K562 (cell line): ENCODE measurements around the gene NMNAT1. TPM values are rescaled to one million over a fixed set of nuclear protein-coding genes. Genes with fewer than 3 reads are reported as not detected.

Experiments used
- ATAC-seq: fragments of 200-7000 bp; cut with Tn5 transposase; 3 replicates; pipeline ENCODE4 v1.9.1; 2020; ENCODE audit warnings: moderate library complexity
- BruUV-seq: library from RNA; stranded (reverse); fragments of 400-500 nt; replicated peaks from 2 replicates; lab custom pipeline; 2021; lab: Mats Ljungman, UMichigan
- CTCF ChIA-PET: fragments of 300-600 bp; formaldehyde crosslinking; extraction: SDS; loops from one replicate; lab custom pipeline; 2021; ENCODE audit warnings: low intra/inter-chr PET ratio; lab: Yijun Ruan, JAX
- POLR2A ChIA-PET: fragments of 300-600, 350-650 bp; sonication (Branson Sonifier 250); formaldehyde crosslinking; extraction: SDS; loops from one replicate; lab custom pipeline; 2021; ENCODE audit warnings: antibody characterized with exemption, inconsistent platforms; lab: Yijun Ruan, JAX
- DNase-seq, 4 experiments: peaks; one replicate each; pipeline versions ENCODE4 v3.0.0 to v3.0.0-alpha.2; 2011 to 2018; ENCODE audit warnings: low spot score in 3 of 4, mixed read lengths in 3 of 4; ENCODE audit errors: extremely low read depth in 1 of 4
- FAIRE-seq: peaks from 2 replicates; lab custom pipeline; 2011; peaks lifted over from hg19 to GRCh38; lab: Jason Lieb, UNC
- H2AFZ ChIP-seq: 2 replicates; pipeline ENCODE4 v1.6.0; 2011; ENCODE audit warnings: low read depth, low read length, control low read depth, inconsistent platforms
- H3K27ac ChIP-seq: fragments of 200-600 bp; 3 replicates; pipeline ENCODE4 v1.8.0; 2011; ENCODE audit warnings: low read depth, mild to moderate bottlenecking, control low read depth, inconsistent platforms, low read length, moderate library complexity, mixed read lengths; ENCODE audit errors: extremely low read depth
- H3K27me3 ChIP-seq, 2 experiments: fragments of 300-600 bp in 1 of 2; 2 replicates in 1 of 2; 3 replicates in 1 of 2; pipeline versions ENCODE4 v1.6.0 to v1.8.0; 2011; ENCODE audit warnings: inconsistent platforms in 2 of 2, low read length in 2 of 2, mild to moderate bottlenecking in 1 of 2, mixed read lengths in 1 of 2, moderate library complexity in 1 of 2; ENCODE audit not compliant: control insufficient read depth in 2 of 2, insufficient read depth in 2 of 2
- H3K36me3 ChIP-seq: fragments of 300-600 bp; 3 replicates; pipeline ENCODE4 v1.8.0; 2011; ENCODE audit warnings: mild to moderate bottlenecking, low read length, inconsistent platforms; ENCODE audit not compliant: control insufficient read depth, insufficient read depth
- H3K4me1 ChIP-seq, 2 experiments: fragments of 200-600 bp in 1 of 2; replicated peaks in 1 of 2; 2 replicates in 1 of 2; 3 replicates in 1 of 2; pipeline versions ENCODE4 v1.5.1 to v1.8.0; 2011; ENCODE audit warnings: inconsistent platforms in 2 of 2, low read length in 2 of 2, mild to moderate bottlenecking in 1 of 2, mixed read lengths in 1 of 2, moderate library complexity in 1 of 2; ENCODE audit not compliant: control insufficient read depth in 2 of 2, insufficient read depth in 2 of 2
- H3K4me2 ChIP-seq: 2 replicates; pipeline ENCODE4 v1.6.1; 2011; ENCODE audit warnings: low read length, control low read depth, inconsistent platforms, mixed read lengths; ENCODE audit not compliant: insufficient read depth
- H3K4me3 ChIP-seq: fragments of 200-600 bp; sonication (generic), shearing (Covaris generic); 2 replicates; pipeline ENCODE4 v1.5.1; 2016; ENCODE audit warnings: control low read depth, inconsistent platforms
- H3K79me2 ChIP-seq: fragments of 200-600 bp; 3 replicates; pipeline ENCODE4 v1.8.0; 2011; ENCODE audit warnings: low read length, inconsistent platforms; ENCODE audit not compliant: control insufficient read depth, insufficient read depth
- H3K9ac ChIP-seq, 2 experiments: 2 replicates each; pipeline versions ENCODE4 v1.6.0 to v1.6.1; 2011; ENCODE audit warnings: low read depth in 2 of 2, low read length in 2 of 2, control low read depth in 1 of 2, inconsistent platforms in 1 of 2, mild to moderate bottlenecking in 1 of 2, mixed read lengths in 1 of 2; ENCODE audit not compliant: insufficient read depth in 1 of 2
- H3K9me1 ChIP-seq: one replicate; pipeline ENCODE4 v1.6.0; 2011; ENCODE audit warnings: inconsistent platforms, mild to moderate bottlenecking, low read length, moderate library complexity; ENCODE audit not compliant: control insufficient read depth, insufficient read depth
- H3K9me3 ChIP-seq: replicated peaks from 2 replicates; pipeline ENCODE4 v1.5.1; 2011; ENCODE audit warnings: low read depth, low read length, inconsistent platforms; ENCODE audit not compliant: control insufficient read depth, insufficient read depth
- H4K20me1 ChIP-seq: replicated peaks from 2 replicates; pipeline ENCODE4 v1.6.1; 2011; ENCODE audit warnings: low read length, inconsistent platforms, mixed read lengths; ENCODE audit not compliant: control insufficient read depth, insufficient read depth
- GABPB2 ChIP-seq: fragments of 250-450 bp; sonication (Bioruptor Pico); conservative IDR thresholded peaks from 2 replicates; pipeline ENCODE4 v1.5.1; 2021; ENCODE audit warnings: mild to moderate bottlenecking
- MBD2 ChIP-seq: sonication (generic); IDR thresholded peaks from 2 replicates; pipeline ENCODE4 v1.6.1; 2016; ENCODE audit warnings: low read depth, borderline replicate concordance
- PHTF2 ChIP-seq: fragments of 250-450 bp; sonication (Bioruptor Pico); IDR thresholded peaks from 2 replicates; pipeline ENCODE4 v1.5.0; 2021; ENCODE audit warnings: mild to moderate bottlenecking
- SIX5 ChIP-seq, 2 experiments: IDR thresholded peaks; 2 replicates each; pipeline ENCODE4 v1.6.1; 2011; ENCODE audit warnings: low read length in 2 of 2, borderline replicate concordance in 1 of 2, low read depth in 1 of 2, mild to moderate bottlenecking in 1 of 2, moderate library complexity in 1 of 2; ENCODE audit not compliant: insufficient read depth in 1 of 2
- THRAP3 ChIP-seq: fragments of 450-650 bp; IDR thresholded peaks from 2 replicates; pipeline ENCODE4 v1.6.1; 2016; ENCODE audit warnings: mild to moderate bottlenecking, inconsistent platforms, borderline replicate concordance
- ZNF41 ChIP-seq: fragments of 250-450 bp; sonication (Bioruptor Pico); conservative IDR thresholded peaks from 2 replicates; pipeline ENCODE4 v1.4.0; 2020; ENCODE audit warnings: mild to moderate bottlenecking
- ZNF589 ChIP-seq: fragments of 200-800 bp; sonication (Bioruptor generic); IDR thresholded peaks from 2 replicates; pipeline ENCODE4 v1.6.1; 2016; ENCODE audit warnings: low read depth, missing genetic modification characterization, missing compliant biosample characterization
- ZNF668 ChIP-seq: fragments of 250-450 bp; sonication (Bioruptor Pico); IDR thresholded peaks from 2 replicates; pipeline ENCODE4 v1.8.0; 2022; ENCODE audit warnings: mild to moderate bottlenecking, inconsistent platforms
- ZNF764 ChIP-seq: fragments of 250-450 bp; sonication (Bioruptor Pico); IDR thresholded peaks from 2 replicates; pipeline ENCODE4 v1.4.0; 2020; ENCODE audit warnings: low read depth, mild to moderate bottlenecking, moderate library complexity
- WGBS: fragments of 100-300 bp; shearing (Covaris generic); methylation state at CpG from one replicate; pipeline ENCODE4 v1.1.6; 2016; ENCODE audit warnings: low coverage, mixed read lengths; ENCODE audit not compliant: insufficient coverage; ENCODE audit errors: missing lambda C conversion rate; 5-methylcytosine and 5-hydroxymethylcytosine counted together
- in situ Hi-C: fragments of 300-500 bp; cut with MboI; formaldehyde crosslinking; loops from 4 replicates; pipeline ENCODE4 v1.15.0; 2018; ENCODE audit warnings: inconsistent platforms, mixed read lengths
- intact Hi-C: fragments of 100-400 bp; cut with micrococcal nuclease; formaldehyde crosslinking; loops from 2 replicates; pipeline ENCODE4 v1.14.2; 2022
- polyA plus RNA-seq, 8 experiments: library from polyadenylated mRNA; depleted of rRNA in 4 of 8; stranded (reverse) in 5 of 8; unstranded in 3 of 8; fragments of >200 nt; fragmentation: Nextera tagmentation in 2 of 8; fragmentation: Illumina TruSeq in 1 of 8; extraction: Ambion mirVana in 2 of 8; extraction: Trizol in 1 of 8; gene quantifications; 2 replicates each; pipeline versions ENCODE4 v1.2.1 to v1.2.3, GENCODE V29; 2011 to 2014; ENCODE audit warnings: inconsistent platforms in 1 of 8, missing spikeins in 1 of 8
- total RNA-seq, 7 experiments: library from RNA; depleted of rRNA in 6 of 7; stranded (reverse); fragments of >200 nt in 6 of 7; fragmentation: Illumina TruSeq in 2 of 7; extraction: Trizol in 2 of 7; gene quantifications; 2 replicates each; pipeline versions ENCODE4 v1.2.1 to v1.2.3, GENCODE V29; 2011 to 2021; ENCODE audit warnings: low replicate concordance in 1 of 7
- TF ChIP-seq, protein P1 (sequence below): fragments of 250-450 bp; sonication (Bioruptor Pico); IDR thresholded peaks from 2 replicates; pipeline ENCODE4 v1.5.0; 2020; ENCODE audit warnings: mild to moderate bottlenecking
- TF ChIP-seq, protein P2 (sequence below): sonication (generic); formaldehyde crosslinking; IDR thresholded peaks from 2 replicates; pipeline ENCODE4 v1.4.0; 2020; ENCODE audit warnings: mild to moderate bottlenecking, missing genetic modification reagents
- TF ChIP-seq, protein P3 (sequence below): IDR thresholded peaks from 2 replicates; pipeline ENCODE4 v1.6.1; 2014; ENCODE audit warnings: antibody characterized with exemption
- TF ChIP-seq, protein P4 (sequence below): sonication (generic); formaldehyde crosslinking; IDR thresholded peaks from 2 replicates; pipeline ENCODE4 v1.8.1; 2023; ENCODE audit warnings: missing genetic modification reagents, mild to moderate bottlenecking, borderline replicate concordance

NMNAT1 gene
- total and polyA plus RNA-seq, 9 of the 15 experiments (the other 6 are each of a cell fraction or from before 2014, with no cell fraction given), result 5.1 to 14.6 (median 12.1) TPM

DNA sequence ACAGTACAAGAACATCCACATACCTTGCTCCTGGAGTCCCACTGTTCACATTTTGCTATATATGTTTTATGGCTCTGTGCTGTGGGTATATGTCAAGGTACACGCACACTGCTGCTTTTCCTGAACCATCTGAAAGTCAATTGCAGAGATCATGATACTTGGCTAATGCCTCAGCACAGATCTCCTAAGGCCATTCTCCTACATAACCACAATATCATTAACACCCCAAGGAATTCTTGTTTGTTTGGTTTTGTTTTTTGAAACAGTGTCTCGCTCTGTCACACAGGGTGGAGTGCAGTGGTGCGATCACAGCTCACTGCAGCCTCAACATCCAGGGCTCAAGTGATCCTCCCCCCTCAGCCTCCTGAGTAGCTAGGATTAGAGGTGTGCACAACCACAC is 49.2 kb upstream of the NMNAT1 start:
- in situ Hi-C loops, result no loop called here
- Histone ChIP-seq H3K27ac (no peak overlapping the region), H3K9me1 (no peaks in the 10 kb centered on the region), H3K4me2 (no peak overlapping the region), H4K20me1 (peaks cover 5% of the 10 kb centered on the region; the same call in 1 of the 2 replicates), H3K4me3 (no peak overlapping the region), H3K9me3 (no peaks in the 10 kb centered on the region), H3K27me3 (no peaks in the 10 kb centered on the region), H3K9ac (no peak overlapping the region), H3K36me3 (no peaks in the 10 kb centered on the region), H2AFZ (no peak overlapping the region; the same call in 1 of the 2 replicates), H3K79me2 (no peaks in the 10 kb centered on the region), H3K4me1 (peaks cover 0 to 3% of the 10 kb centered on the region in 2 experiments; a peak in 2 of 5 replicates)
- 72% methylated on average over 3 of the region's 3 CpGs for WGBS
- ChIA-PET POLR2A (interaction anchor here (0.6 to 1.8 kb wide), 4 partner anchors 12 to 49 kb away, joined by 3 to 11 read pairs (median 3); partner anchors contain the start of genes LZIC and NMNAT1), CTCF (no interaction called here)
- DNase-seq (no peak), FAIRE-seq (no peak), ATAC-seq (no peak; the same call in 1 of the 3 replicates)
- intact Hi-C loops, result no loop called here
- BruUV-seq, result no TSS peak
- no peak for TF ChIP-seq MBD2
- no peak for TF ChIP-seq ZNF668 (CRISPR knock-in tag)
- TF ChIP-seq, protein P1, sequence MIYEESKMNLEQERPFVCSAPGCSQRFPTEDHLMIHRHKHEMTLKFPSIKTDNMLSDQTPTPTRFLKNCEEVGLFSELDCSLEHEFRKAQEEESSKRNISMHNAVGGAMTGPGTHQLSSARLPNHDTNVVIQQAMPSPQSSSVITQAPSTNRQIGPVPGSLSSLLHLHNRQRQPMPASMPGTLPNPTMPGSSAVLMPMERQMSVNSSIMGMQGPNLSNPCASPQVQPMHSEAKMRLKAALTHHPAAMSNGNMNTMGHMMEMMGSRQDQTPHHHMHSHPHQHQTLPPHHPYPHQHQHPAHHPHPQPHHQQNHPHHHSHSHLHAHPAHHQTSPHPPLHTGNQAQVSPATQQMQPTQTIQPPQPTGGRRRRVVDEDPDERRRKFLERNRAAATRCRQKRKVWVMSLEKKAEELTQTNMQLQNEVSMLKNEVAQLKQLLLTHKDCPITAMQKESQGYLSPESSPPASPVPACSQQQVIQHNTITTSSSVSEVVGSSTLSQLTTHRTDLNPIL (CRISPR knock-in tag), result no peak
- no peak for TF ChIP-seq ZNF764 (CRISPR knock-in tag)
- TF ChIP-seq ZNF41, result no peak
- TF ChIP-seq SIX5 (IDR thresholded peaks at IDR 0.05; ENCODE audit: borderline replicate concordance in 1 of 2, insufficient read depth in 1 of 2, low read depth in 1 of 2, low read length in 2 of 2), result no peak
- no peak for TF ChIP-seq THRAP3
- TF ChIP-seq, protein P2, sequence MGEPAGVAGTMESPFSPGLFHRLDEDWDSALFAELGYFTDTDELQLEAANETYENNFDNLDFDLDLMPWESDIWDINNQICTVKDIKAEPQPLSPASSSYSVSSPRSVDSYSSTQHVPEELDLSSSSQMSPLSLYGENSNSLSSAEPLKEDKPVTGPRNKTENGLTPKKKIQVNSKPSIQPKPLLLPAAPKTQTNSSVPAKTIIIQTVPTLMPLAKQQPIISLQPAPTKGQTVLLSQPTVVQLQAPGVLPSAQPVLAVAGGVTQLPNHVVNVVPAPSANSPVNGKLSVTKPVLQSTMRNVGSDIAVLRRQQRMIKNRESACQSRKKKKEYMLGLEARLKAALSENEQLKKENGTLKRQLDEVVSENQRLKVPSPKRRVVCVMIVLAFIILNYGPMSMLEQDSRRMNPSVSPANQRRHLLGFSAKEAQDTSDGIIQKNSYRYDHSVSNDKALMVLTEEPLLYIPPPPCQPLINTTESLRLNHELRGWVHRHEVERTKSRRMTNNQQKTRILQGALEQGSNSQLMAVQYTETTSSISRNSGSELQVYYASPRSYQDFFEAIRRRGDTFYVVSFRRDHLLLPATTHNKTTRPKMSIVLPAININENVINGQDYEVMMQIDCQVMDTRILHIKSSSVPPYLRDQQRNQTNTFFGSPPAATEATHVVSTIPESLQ (CRISPR knock-in tag), result no peak
- TF ChIP-seq GABPB2 (CRISPR knock-in tag), result no peak
- no peak for TF ChIP-seq ZNF589 (CRISPR knock-in tag)
- TF ChIP-seq, protein P3, sequence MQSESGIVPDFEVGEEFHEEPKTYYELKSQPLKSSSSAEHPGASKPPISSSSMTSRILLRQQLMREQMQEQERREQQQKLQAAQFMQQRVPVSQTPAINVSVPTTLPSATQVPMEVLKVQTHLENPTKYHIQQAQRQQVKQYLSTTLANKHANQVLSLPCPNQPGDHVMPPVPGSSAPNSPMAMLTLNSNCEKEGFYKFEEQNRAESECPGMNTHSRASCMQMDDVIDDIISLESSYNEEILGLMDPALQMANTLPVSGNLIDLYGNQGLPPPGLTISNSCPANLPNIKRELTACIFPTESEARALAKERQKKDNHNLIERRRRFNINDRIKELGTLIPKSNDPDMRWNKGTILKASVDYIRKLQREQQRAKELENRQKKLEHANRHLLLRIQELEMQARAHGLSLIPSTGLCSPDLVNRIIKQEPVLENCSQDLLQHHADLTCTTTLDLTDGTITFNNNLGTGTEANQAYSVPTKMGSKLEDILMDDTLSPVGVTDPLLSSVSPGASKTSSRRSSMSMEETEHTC, result no peak
- TF ChIP-seq PHTF2, result no peak
- TF ChIP-seq, protein P4, sequence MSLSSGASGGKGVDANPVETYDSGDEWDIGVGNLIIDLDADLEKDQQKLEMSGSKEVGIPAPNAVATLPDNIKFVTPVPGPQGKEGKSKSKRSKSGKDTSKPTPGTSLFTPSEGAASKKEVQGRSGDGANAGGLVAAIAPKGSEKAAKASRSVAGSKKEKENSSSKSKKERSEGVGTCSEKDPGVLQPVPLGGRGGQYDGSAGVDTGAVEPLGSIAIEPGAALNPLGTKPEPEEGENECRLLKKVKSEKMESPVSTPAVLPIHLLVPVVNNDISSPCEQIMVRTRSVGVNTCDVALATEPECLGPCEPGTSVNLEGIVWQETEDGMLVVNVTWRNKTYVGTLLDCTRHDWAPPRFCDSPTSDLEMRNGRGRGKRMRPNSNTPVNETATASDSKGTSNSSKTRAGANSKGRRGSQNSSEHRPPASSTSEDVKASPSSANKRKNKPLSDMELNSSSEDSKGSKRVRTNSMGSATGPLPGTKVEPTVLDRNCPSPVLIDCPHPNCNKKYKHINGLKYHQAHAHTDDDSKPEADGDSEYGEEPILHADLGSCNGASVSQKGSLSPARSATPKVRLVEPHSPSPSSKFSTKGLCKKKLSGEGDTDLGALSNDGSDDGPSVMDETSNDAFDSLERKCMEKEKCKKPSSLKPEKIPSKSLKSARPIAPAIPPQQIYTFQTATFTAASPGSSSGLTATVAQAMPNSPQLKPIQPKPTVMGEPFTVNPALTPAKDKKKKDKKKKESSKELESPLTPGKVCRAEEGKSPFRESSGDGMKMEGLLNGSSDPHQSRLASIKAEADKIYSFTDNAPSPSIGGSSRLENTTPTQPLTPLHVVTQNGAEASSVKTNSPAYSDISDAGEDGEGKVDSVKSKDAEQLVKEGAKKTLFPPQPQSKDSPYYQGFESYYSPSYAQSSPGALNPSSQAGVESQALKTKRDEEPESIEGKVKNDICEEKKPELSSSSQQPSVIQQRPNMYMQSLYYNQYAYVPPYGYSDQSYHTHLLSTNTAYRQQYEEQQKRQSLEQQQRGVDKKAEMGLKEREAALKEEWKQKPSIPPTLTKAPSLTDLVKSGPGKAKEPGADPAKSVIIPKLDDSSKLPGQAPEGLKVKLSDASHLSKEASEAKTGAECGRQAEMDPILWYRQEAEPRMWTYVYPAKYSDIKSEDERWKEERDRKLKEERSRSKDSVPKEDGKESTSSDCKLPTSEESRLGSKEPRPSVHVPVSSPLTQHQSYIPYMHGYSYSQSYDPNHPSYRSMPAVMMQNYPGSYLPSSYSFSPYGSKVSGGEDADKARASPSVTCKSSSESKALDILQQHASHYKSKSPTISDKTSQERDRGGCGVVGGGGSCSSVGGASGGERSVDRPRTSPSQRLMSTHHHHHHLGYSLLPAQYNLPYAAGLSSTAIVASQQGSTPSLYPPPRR, result no peak
